KMS-11 (cell line): ENCODE data around the gene RIPOR3.

Source experiments
- H2AFZ ChIP-seq: fragments of 200-600 bp; sonication (generic); 2 replicates; pipeline ENCODE4 v1.6.1; 2016; ENCODE audit warnings: antibody characterized with exemption, mixed run types, low read depth
- H3K27ac ChIP-seq: fragments of 200-600 bp; sonication (generic); 2 replicates; pipeline ENCODE4 v1.6.1; 2016; ENCODE audit warnings: mild to moderate bottlenecking, mixed run types
- H3K27me3 ChIP-seq: fragments of 200-600 bp; sonication (generic); 2 replicates; pipeline ENCODE4 v1.6.1; 2017; ENCODE audit warnings: mild to moderate bottlenecking, low read depth, mixed run types, moderate library complexity; ENCODE audit not compliant: insufficient read depth
- H3K36me3 ChIP-seq: fragments of 200-600 bp; sonication (generic); 2 replicates; pipeline ENCODE4 v1.6.1; 2017; ENCODE audit warnings: mild to moderate bottlenecking, mixed run types; ENCODE audit not compliant: insufficient read depth
- H3K4me1 ChIP-seq: fragments of 200-600 bp; sonication (generic); 2 replicates; pipeline ENCODE4 v1.6.1; 2016; ENCODE audit warnings: mild to moderate bottlenecking, low read depth, mixed run types; ENCODE audit not compliant: poor library complexity, severe bottlenecking
- H3K4me2 ChIP-seq: fragments of 200-600 bp; sonication (generic); 2 replicates; pipeline ENCODE4 v1.7.0; 2016; ENCODE audit warnings: mild to moderate bottlenecking, mixed run types
- H3K4me3 ChIP-seq: fragments of 200-600 bp; sonication (generic); IDR thresholded peaks from 2 replicates; pipeline ENCODE4 v1.6.1; 2017; ENCODE audit warnings: low read depth, low read length, mixed read lengths; ENCODE audit not compliant: insufficient read depth
- H3K79me2 ChIP-seq: fragments of 200-600 bp; sonication (generic); 2 replicates; pipeline ENCODE4 v1.6.1; 2016; ENCODE audit warnings: low read depth, mixed run types; ENCODE audit not compliant: insufficient read depth
- H3K9ac ChIP-seq: fragments of 200-600 bp; sonication (generic); 2 replicates; pipeline ENCODE4 v1.6.1; 2016; ENCODE audit warnings: mild to moderate bottlenecking, mixed run types
- H4K20me1 ChIP-seq: fragments of 200-600 bp; sonication (generic); 2 replicates; pipeline ENCODE4 v1.6.1; 2016; ENCODE audit warnings: mild to moderate bottlenecking, mixed run types; ENCODE audit not compliant: insufficient read depth
- TF ChIP-seq, protein P1 (sequence below): fragments of 200-600 bp; sonication (generic); conservative IDR thresholded peaks from 2 replicates; pipeline ENCODE4 v1.6.1; 2017; ENCODE audit warnings: low read depth, mild to moderate bottlenecking, antibody characterized with exemption, low read length, moderate library complexity, mixed read lengths

Gene RIPOR3

DNA sequence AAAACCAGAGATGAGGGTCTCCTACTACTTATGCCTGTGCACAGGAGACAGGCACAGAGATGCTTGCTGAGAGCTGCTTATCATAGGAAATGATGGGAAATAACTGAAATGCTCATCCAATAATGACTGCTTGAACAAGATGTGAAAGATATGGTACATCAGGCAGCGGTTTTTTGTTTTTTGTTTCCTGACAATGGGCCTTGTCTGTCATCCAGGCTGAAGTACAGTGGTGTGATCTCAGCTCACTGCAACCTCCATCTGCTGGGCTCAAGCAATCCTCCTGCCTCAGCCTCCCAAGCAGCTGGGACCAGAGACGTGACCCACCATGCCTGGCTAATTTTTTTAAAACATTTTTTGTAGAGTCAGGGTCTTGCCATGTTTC lies 1.2 kb upstream of the RIPOR3 start:
- Histone ChIP-seq H3K27me3 (no peaks in the 10 kb centered on the region), H3K27ac (no peak overlapping the region), H3K4me1 (no peaks in the 10 kb centered on the region), H4K20me1 (no peaks in the 10 kb centered on the region), H3K4me3 (no peak overlapping the region), H2AFZ (no peak overlapping the region), H3K36me3 (no peaks in the 10 kb centered on the region), H3K79me2 (no peaks in the 10 kb centered on the region), H3K9ac (no peak overlapping the region), H3K4me2 (no peak overlapping the region)
- TF ChIP-seq, protein P1, sequence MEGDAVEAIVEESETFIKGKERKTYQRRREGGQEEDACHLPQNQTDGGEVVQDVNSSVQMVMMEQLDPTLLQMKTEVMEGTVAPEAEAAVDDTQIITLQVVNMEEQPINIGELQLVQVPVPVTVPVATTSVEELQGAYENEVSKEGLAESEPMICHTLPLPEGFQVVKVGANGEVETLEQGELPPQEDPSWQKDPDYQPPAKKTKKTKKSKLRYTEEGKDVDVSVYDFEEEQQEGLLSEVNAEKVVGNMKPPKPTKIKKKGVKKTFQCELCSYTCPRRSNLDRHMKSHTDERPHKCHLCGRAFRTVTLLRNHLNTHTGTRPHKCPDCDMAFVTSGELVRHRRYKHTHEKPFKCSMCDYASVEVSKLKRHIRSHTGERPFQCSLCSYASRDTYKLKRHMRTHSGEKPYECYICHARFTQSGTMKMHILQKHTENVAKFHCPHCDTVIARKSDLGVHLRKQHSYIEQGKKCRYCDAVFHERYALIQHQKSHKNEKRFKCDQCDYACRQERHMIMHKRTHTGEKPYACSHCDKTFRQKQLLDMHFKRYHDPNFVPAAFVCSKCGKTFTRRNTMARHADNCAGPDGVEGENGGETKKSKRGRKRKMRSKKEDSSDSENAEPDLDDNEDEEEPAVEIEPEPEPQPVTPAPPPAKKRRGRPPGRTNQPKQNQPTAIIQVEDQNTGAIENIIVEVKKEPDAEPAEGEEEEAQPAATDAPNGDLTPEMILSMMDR, result no peak

DNA sequence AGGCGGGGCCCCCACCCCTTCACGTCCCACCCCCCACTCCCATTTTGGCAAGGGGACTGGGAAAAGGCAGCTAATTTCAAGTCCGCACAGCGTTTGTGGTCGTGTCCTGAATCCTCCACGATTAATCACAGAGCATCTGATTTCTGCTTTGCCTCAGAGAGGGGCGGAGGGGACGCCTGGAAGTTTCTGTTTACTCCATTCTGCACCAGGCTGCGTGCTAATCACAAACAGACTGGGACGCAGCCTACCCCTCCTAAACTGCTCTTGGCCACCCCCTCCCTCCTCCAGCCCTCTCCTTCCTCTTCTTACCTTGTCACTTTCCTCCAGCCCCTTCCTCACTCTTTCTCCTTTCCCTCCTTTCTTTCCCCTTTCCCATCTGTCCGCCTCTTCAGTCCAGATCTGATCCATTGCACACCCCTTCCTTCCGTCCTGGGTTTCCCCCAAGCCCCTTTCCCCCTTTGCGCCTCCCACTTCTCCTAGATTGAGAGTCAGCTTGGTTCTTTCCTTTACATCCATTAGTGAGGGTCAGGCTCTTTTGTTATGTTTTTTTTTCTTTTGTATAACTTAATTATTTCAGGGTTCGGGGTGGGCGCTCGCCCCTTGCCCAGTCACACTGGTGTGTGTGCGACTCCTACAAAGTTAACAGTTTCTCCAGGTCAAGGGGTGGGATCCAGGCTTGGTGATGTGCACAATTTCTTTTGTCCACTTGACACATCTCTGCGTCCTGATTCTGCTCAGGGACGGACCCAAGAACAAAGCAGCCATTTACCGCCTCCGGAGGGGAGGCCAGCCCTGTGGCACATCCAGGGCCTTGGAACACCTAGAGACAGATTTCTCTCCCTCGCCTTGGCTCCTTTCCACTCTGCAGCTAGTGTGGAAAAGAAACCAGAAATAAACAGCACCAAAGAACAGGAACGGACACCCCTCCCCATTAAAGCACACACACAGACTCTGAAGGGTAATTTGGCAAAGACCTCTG lies 520 bp upstream of the RIPOR3 start:
- Histone ChIP-seq H3K4me3 (no peak overlapping the region), H3K4me2 (no peak overlapping the region), H3K36me3 (no peaks in the 10 kb centered on the region), H4K20me1 (no peaks in the 10 kb centered on the region), H3K27me3 (no peaks in the 10 kb centered on the region), H3K4me1 (no peaks in the 10 kb centered on the region), H3K9ac (no peak overlapping the region), H3K27ac (no peak overlapping the region), H3K79me2 (no peaks in the 10 kb centered on the region), H2AFZ (no peak overlapping the region)
- TF ChIP-seq, protein P1, result no peak

DNA sequence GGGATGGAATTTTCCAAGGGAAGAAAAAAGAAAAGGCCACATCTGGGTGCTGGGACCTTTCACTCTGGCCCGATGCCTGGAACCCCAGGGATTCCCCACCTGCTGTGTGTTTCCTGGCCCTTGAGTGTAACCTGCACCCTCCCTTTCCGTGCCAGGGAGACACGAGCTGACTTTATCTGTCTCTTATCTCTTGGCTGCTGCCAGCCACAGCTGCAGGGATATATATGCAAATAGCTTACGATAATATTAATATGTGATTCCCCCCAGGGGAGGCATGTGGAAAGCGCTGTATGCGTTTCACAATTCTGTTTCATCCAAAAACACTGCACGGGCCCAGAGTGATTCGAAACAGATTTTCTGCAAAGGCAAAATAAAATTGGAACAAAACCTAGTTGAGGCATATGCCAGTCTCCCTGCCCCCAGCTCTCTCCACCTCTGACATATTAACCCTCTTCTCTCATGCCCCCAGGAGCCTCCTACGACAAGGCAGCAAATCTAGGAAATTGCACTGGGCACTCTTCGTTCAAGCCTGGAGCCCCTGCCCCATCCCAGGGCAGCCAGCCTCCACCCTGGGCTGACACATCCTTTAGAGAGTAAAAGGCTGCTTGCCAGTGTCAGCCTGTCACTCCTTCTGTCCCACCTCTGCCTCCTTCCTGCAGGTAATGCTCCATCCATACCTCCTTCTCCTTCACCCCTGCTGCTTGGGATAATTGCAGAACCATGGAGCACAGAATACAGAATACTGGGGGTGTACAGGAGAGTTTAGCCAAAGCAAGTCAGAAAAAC lies 1.3 kb downstream of the RIPOR3 start:
- Histone ChIP-seq H3K4me3 (no peak overlapping the region), H3K27ac (no peak overlapping the region), H3K9ac (no peak overlapping the region), H3K36me3 (no peaks in the 10 kb centered on the region), H2AFZ (no peak overlapping the region), H3K79me2 (no peaks in the 10 kb centered on the region), H4K20me1 (no peaks in the 10 kb centered on the region), H3K4me2 (no peak overlapping the region), H3K27me3 (no peaks in the 10 kb centered on the region), H3K4me1 (no peaks in the 10 kb centered on the region)
- TF ChIP-seq, protein P1, result no peak

DNA sequence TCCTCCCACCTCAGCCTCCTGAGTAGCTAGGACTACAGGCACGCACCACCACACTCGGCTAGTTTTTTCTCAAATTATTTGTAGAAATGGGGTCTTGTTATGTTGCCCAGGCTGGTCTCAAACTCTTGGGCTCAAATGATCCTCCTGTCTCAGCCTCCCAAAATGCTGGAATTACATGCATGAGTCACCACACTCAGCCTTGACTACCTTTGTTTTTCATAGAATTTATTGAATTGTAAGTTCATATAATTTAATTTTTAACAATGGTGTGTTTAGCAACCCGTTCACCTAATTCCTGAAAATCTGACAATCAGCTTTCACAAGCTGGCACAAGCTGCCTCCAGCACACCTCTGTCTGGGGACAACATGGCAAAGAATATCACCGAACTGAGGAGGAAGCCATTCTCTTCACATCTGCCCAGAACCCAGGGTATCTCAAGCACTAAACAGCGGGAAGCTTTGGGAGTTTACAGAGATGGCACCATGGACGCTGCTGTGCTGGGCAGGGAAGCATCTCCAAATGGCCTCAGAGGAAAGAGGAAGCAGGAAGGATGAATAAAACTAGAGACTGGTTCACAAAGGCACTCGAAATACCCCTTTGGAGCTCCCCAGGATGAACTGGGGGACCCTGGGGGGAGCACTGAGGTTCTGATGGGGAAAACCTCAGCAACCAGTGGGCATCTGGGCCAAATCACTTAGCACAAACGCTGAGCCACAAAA lies 2.9 kb downstream of the RIPOR3 start:
- TF ChIP-seq, protein P1, result no peak
- Histone ChIP-seq H3K4me1 (no peaks in the 10 kb centered on the region), H3K4me2 (no peak overlapping the region), H2AFZ (no peak overlapping the region), H3K27me3 (no peaks in the 10 kb centered on the region), H3K79me2 (no peaks in the 10 kb centered on the region), H3K9ac (no peak overlapping the region), H4K20me1 (no peaks in the 10 kb centered on the region), H3K4me3 (no peak overlapping the region), H3K27ac (no peak overlapping the region), H3K36me3 (no peaks in the 10 kb centered on the region)
